OCI-M2 (cell line): ENCODE measurements around the gene GDAP1L1.

ENCODE experiments used
- DNase-seq: peaks from one replicate; lab custom pipeline; 2025; ENCODE audit not compliant: unreplicated experiment; lab: John Stamatoyannopoulos, UW

GDAP1L1 gene

GRCh38 chr20:44251284-44251683, 4.2 kb downstream of the GDAP1L1 start:
- DNase-seq: no peak

- DNase-seq: no peak
These were observed 6.4 kb downstream of the GDAP1L1 start for GRCh38 chr20:44253528-44253927.

- DNase-seq: no peak
These were observed 7.0 kb downstream of the GDAP1L1 start for GRCh38 chr20:44254073-44254472.

- DNase-seq: no peak
These were observed 8.8 kb downstream of the GDAP1L1 start for GRCh38 chr20:44255942-44256341.

GRCh38 chr20:44256961-44257360, 9.9 kb downstream of the GDAP1L1 start:
- DNase-seq: no peak

- DNase-seq: no peak
These were observed 11.2 kb downstream of the GDAP1L1 start for GRCh38 chr20:44258226-44258890.

- DNase-seq: no peak
These were observed 17.2 kb downstream of the GDAP1L1 start for GRCh38 chr20:44264287-44264686.

GRCh38 chr20:44268802-44269201, 21.7 kb downstream of the GDAP1L1 start:
- DNase-seq: no peak

- no peak for DNase-seq
These were observed 25.0 kb downstream of the GDAP1L1 start for GRCh38 chr20:44271915-44272663.

- DNase-seq: no peak
These were observed 26.4 kb downstream of the GDAP1L1 start for GRCh38 chr20:44273231-44274215.

GRCh38 chr20:44274303-44275017, 27.4 kb downstream of the GDAP1L1 start:
- DNase-seq: no peak

GRCh38 chr20:44279228-44279627, 32.1 kb downstream of the GDAP1L1 start:
- no peak for DNase-seq

GRCh38 chr20:44280387-44280786, 33.3 kb downstream of the GDAP1L1 start:
- DNase-seq: no peak

GRCh38 chr20:44282192-44282591, 35.1 kb downstream of the GDAP1L1 start:
- DNase-seq: no peak

GRCh38 chr20:44284032-44284431, 36.9 kb downstream of the GDAP1L1 start:
- DNase-seq: no peak

- DNase-seq: no peak
These were observed 40.4 kb downstream of the GDAP1L1 start for GRCh38 chr20:44287272-44288097.

- no peak for DNase-seq
These were observed 41.1 kb downstream of the GDAP1L1 start for GRCh38 chr20:44288252-44288651.

GRCh38 chr20:44291754-44292153, 44.6 kb downstream of the GDAP1L1 start:
- no peak for DNase-seq

- no peak for DNase-seq
These were observed 48.9 kb downstream of the GDAP1L1 start for GRCh38 chr20:44296011-44296410.

- DNase-seq: no peak
These were observed 50.6 kb downstream of the GDAP1L1 start for GRCh38 chr20:44297721-44298120.
